RWPE2 (cell line): ENCODE results near the gene KLF11.

Experiments
- ATAC-seq: fragments of 200-7000 bp; cut with Tn5 transposase; 3 replicates; pipeline ENCODE4 v1.9.1; 2021; ENCODE audit warnings: low read depth
- DNase-seq: peaks from one replicate; pipeline ENCODE4 v3.0.0-alpha.2; 2020; ENCODE audit warnings: low spot score
- H3K27ac ChIP-seq: fragments of 450-650 bp; 2 replicates; pipeline ENCODE4 v1.5.1; 2017; ENCODE audit warnings: mild to moderate bottlenecking; ENCODE audit not compliant: poor library complexity, severe bottlenecking
- H3K27me3 ChIP-seq: fragments of 250-450 bp; sonication (Bioruptor Pico); 2 replicates; pipeline ENCODE4 v1.5.1; 2021; ENCODE audit warnings: mild to moderate bottlenecking, moderate library complexity; ENCODE audit not compliant: insufficient read depth, poor library complexity, severe bottlenecking
- H3K36me3 ChIP-seq: fragments of 250-450 bp; sonication (Bioruptor Pico); 2 replicates; pipeline ENCODE4 v1.5.1; 2020; ENCODE audit warnings: low read depth, mild to moderate bottlenecking, moderate library complexity
- H3K4me1 ChIP-seq: fragments of 250-450 bp; sonication (Bioruptor Pico); 2 replicates; pipeline ENCODE4 v1.5.1; 2021; ENCODE audit warnings: mild to moderate bottlenecking, moderate library complexity; ENCODE audit not compliant: insufficient read depth, poor library complexity, severe bottlenecking
- H3K4me3 ChIP-seq: fragments of 250-450 bp; sonication (Bioruptor Pico); 2 replicates; pipeline ENCODE4 v1.5.1; 2021; ENCODE audit warnings: mild to moderate bottlenecking, moderate library complexity; ENCODE audit not compliant: severe bottlenecking
- H3K9me3 ChIP-seq: fragments of 250-450 bp; sonication (Bioruptor Pico); 2 replicates; pipeline ENCODE4 v1.5.1; 2021; ENCODE audit warnings: mild to moderate bottlenecking, moderate library complexity; ENCODE audit not compliant: severe bottlenecking
- CTCF ChIP-seq: fragments of 450-650 bp; IDR thresholded peaks from one replicate; pipeline ENCODE4 v1.5.1; 2017; ENCODE audit warnings: mild to moderate bottlenecking, moderate library complexity; ENCODE audit not compliant: poor library complexity, severe bottlenecking

KLF11 gene

GRCh38 chr2:10061221-10061925 lies 18.0 kb downstream of the KLF11 start:
- Histone ChIP-seq H3K4me3 (no peak overlapping the region), H3K27me3 (no peaks in the 10 kb centered on the region), H3K27ac (no peak overlapping the region), H3K36me3 (no peaks in the 10 kb centered on the region), H3K4me1 (peaks cover 13% of the 10 kb centered on the region), H3K9me3 (no peaks in the 10 kb centered on the region)
- ATAC-seq (no peak), DNase-seq (no peak)
- TF ChIP-seq CTCF = no peak

DNA sequence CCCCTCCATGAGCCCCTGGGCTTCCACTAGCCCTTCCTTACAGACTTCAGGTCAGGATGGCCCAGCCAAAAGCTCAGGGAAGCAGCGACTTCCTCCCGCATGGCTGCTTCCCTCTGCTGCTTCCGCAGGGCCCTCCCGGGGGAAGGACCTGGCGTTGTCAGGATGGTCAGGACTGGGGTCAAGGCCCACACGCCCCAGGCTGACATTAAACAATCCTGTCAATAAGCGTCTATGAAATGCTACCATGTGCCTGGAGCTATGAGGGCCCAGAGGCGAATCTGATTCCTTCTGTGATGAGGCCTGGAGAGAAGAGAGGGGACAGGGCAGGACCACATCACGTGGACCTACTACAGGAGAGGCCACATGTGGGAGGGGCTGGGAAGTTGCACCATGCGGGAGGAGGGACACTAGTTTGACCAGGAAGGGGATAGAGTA lies 19.6 kb downstream of the KLF11 start:
- no peak overlapping the region for H3K4me3 ChIP-seq
- ATAC-seq (no peak), DNase-seq (no peak)
- peaks cover under 1% of the 10 kb centered on the region for H3K4me1 ChIP-seq
- H3K27me3 ChIP-seq = no peaks in the 10 kb centered on the region
- no peak for TF ChIP-seq CTCF
- no peaks in the 10 kb centered on the region for H3K9me3 ChIP-seq
- H3K27ac ChIP-seq = no peak overlapping the region
- H3K36me3 ChIP-seq = no peaks in the 10 kb centered on the region

DNA sequence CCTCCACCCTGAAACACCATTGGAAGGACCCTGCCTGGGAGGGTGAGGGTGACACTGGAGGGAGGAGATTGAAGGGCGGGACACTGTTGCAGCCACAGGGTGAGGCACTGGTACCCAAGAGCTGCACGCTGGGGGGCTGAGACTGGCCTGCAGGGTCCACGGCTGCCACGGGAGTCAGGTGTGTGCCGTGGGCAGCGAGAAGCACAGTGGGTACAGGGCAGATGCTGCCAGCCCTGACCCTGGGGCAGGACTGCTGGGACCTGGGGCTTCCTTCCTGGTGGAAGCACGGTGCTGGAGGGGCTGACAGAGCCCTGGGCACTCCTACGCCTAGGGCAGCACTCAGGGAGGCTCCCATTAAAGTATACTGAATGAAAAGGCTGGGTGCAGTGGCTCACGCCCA lies 20.2 kb downstream of the KLF11 start:
- DNase-seq = no peak
- no peaks in the 10 kb centered on the region for H3K9me3 ChIP-seq
- no peak for ATAC-seq
- TF ChIP-seq CTCF = no peak
- H3K27me3 ChIP-seq = no peaks in the 10 kb centered on the region
- H3K36me3 ChIP-seq = no peaks in the 10 kb centered on the region
- H3K27ac ChIP-seq = no peak overlapping the region
- H3K4me1 ChIP-seq = no peaks in the 10 kb centered on the region
- H3K4me3 ChIP-seq = no peak overlapping the region

GRCh38 chr2:10064932-10065772 lies 21.8 kb downstream of the KLF11 start:
- Histone ChIP-seq H3K27ac (no peak overlapping the region), H3K9me3 (no peaks in the 10 kb centered on the region), H3K36me3 (no peaks in the 10 kb centered on the region), H3K4me3 (no peak overlapping the region), H3K27me3 (no peaks in the 10 kb centered on the region), H3K4me1 (no peaks in the 10 kb centered on the region)
- DNase-seq (no peak), ATAC-seq (no peak)
- no peak for TF ChIP-seq CTCF

- no peak for ATAC-seq
These were observed 22.4 kb downstream of the KLF11 start for GRCh38 chr2:10065773-10066055.

More at GRCh38 chr2:10065773-10066055, 22.4 kb downstream of the KLF11 start:
- no peak for TF ChIP-seq CTCF
- H3K27me3 ChIP-seq = no peaks in the 10 kb centered on the region
- H3K4me1 ChIP-seq = no peaks in the 10 kb centered on the region
- H3K36me3 ChIP-seq = no peaks in the 10 kb centered on the region
- DNase-seq = no peak
- H3K4me3 ChIP-seq = no peak overlapping the region
- no peak overlapping the region for H3K27ac ChIP-seq
- H3K9me3 ChIP-seq = no peaks in the 10 kb centered on the region
